MM.1S (cell line): Measurements from ENCODE around the gene DHRSX.

ENCODE experiments used
- DNase-seq: peaks from one replicate; pipeline ENCODE4 v3.0.0-alpha.2; 2015
- H2AFZ ChIP-seq: fragments of 300-600 bp; sonication (generic); 2 replicates; pipeline ENCODE4 v1.6.0; 2016; ENCODE audit warnings: antibody characterized with exemption, low read length
- H3F3A ChIP-seq: fragments of 300-600 bp; sonication (generic); 2 replicates; pipeline ENCODE4 v1.6.1; 2016; ENCODE audit warnings: mild to moderate bottlenecking, antibody characterized with exemption, low read length, moderate library complexity, mixed read lengths; ENCODE audit not compliant: insufficient read depth
- H3K27ac ChIP-seq: fragments of 300-600 bp; sonication (generic); 2 replicates; pipeline ENCODE4 v1.5.1; 2016; ENCODE audit warnings: mild to moderate bottlenecking, low read length
- H3K27me3 ChIP-seq: fragments of 300-600 bp; sonication (generic); replicated peaks from 2 replicates; pipeline ENCODE4 v1.6.0; 2016; ENCODE audit warnings: low read length; ENCODE audit not compliant: insufficient read depth
- H3K36me3 ChIP-seq: fragments of 300-600 bp; sonication (generic); replicated peaks from 2 replicates; pipeline ENCODE4 v1.6.1; 2016; ENCODE audit warnings: mild to moderate bottlenecking, low read length, mixed read lengths; ENCODE audit not compliant: insufficient read depth
- H3K4me1 ChIP-seq: fragments of 300-600 bp; sonication (generic); 2 replicates; pipeline ENCODE4 v1.6.1; 2016; ENCODE audit warnings: low read length, mixed read lengths
- H3K4me2 ChIP-seq: fragments of 300-600 bp; sonication (generic); 2 replicates; pipeline ENCODE4 v1.6.0; 2016; ENCODE audit warnings: low read depth, low read length
- H3K4me3 ChIP-seq: fragments of 300-600 bp; sonication (generic); 2 replicates; pipeline ENCODE4 v1.5.1; 2016; ENCODE audit warnings: low read length, mixed read lengths
- H3K79me2 ChIP-seq: fragments of 300-600 bp; sonication (generic); 2 replicates; pipeline ENCODE4 v1.6.1; 2016; ENCODE audit warnings: mixed run types, low read length, mixed read lengths
- H3K9ac ChIP-seq: fragments of 300-600 bp; sonication (generic); 2 replicates; pipeline ENCODE4 v1.6.1; 2016; ENCODE audit warnings: low read length, mixed read lengths
- H3K9me2 ChIP-seq: fragments of 300-600 bp; sonication (generic); replicated peaks from 2 replicates; pipeline ENCODE4 v1.6.1; 2016; ENCODE audit warnings: mild to moderate bottlenecking, low read length, mixed read lengths; ENCODE audit not compliant: insufficient read depth
- H3K9me3 ChIP-seq: fragments of 300-600 bp; sonication (generic); replicated peaks from 2 replicates; pipeline ENCODE4 v1.6.1; 2016; ENCODE audit warnings: mild to moderate bottlenecking, low read length, mixed read lengths; ENCODE audit not compliant: insufficient read depth
- H4K20me1 ChIP-seq: fragments of 300-600 bp; sonication (generic); 2 replicates; pipeline ENCODE4 v1.6.1; 2016; ENCODE audit warnings: mild to moderate bottlenecking, low read length, moderate library complexity, mixed read lengths; ENCODE audit not compliant: insufficient read depth
- CTCF ChIP-seq: fragments of 300-600 bp; sonication (generic); IDR thresholded peaks from 2 replicates; pipeline ENCODE4 v1.5.1; 2016; ENCODE audit warnings: antibody characterized with exemption, low read length, mixed read lengths
- EZH2 ChIP-seq: fragments of 300-600 bp; sonication (generic); optimal IDR thresholded peaks from 2 replicates; pipeline ENCODE3; 2017; ENCODE audit warnings: low read depth, mild to moderate bottlenecking, antibody characterized with exemption, low read length, mixed read lengths
- EZH2phosphoT487 ChIP-seq: fragments of 300-600 bp; sonication (generic); IDR thresholded peaks from 2 replicates; pipeline ENCODE4 v1.6.1; 2018; ENCODE audit warnings: antibody characterized with exemption, low read length

DHRSX gene

DNA sequence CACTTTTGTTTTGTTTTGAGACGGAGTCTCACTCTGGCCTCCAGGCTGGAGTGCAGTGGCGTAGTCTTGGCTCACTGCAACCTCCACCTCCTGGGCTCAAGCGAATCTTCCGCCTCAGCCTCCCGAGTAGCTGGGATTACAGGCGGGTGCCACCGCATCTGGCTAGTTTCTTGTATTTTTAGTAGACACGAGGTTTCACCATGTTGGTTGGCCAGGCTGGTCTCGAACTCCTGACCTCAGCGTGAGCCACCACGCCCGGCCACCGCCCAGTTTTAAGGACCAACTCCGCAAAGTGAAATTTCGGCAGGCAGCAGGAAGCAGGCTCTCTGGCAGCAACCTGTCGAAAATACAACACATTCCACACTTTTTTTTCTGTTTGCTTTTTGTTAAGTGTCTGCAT lies 13.4 kb downstream of the DHRSX start:
- no peaks in the 10 kb centered on the region for H4K20me1 ChIP-seq

GRCh38 chrX:2486476-2487133 lies 14.2 kb downstream of the DHRSX start:
- no peak for TF ChIP-seq CTCF
- TF ChIP-seq EZH2, result no peak
- TF ChIP-seq EZH2phosphoT487, result no peak
- H3K27me3 ChIP-seq, result no peaks in the 10 kb centered on the region
- DNase-seq, result no peak
- no peak overlapping the region for H3K4me2 ChIP-seq
- no peak overlapping the region for H3K9ac ChIP-seq
- no peak overlapping the region for H2AFZ ChIP-seq
- no peaks in the 10 kb centered on the region for H3F3A ChIP-seq
- H3K4me1 ChIP-seq, result no peaks in the 10 kb centered on the region
- H3K36me3 ChIP-seq, result no peaks in the 10 kb centered on the region; the same call in 1 of the 2 replicates
- no peaks in the 10 kb centered on the region for H3K9me3 ChIP-seq
- H3K4me3 ChIP-seq, result no peak overlapping the region
- no peaks in the 10 kb centered on the region for H3K9me2 ChIP-seq
- H3K79me2 ChIP-seq, result no peaks in the 10 kb centered on the region
- no peak overlapping the region for H3K27ac ChIP-seq
- H4K20me1 ChIP-seq, result no peaks in the 10 kb centered on the region

More for the DNA sequence above, 13.4 kb downstream of the DHRSX start:
- H3K27ac ChIP-seq, result no peak overlapping the region
- H3K9me2 ChIP-seq, result no peaks in the 10 kb centered on the region
- no peak overlapping the region for H3K4me3 ChIP-seq
- H3K4me1 ChIP-seq, result no peaks in the 10 kb centered on the region
- no peaks in the 10 kb centered on the region for H3K79me2 ChIP-seq
- H3F3A ChIP-seq, result no peaks in the 10 kb centered on the region
- H3K27me3 ChIP-seq, result no peaks in the 10 kb centered on the region
- no peaks in the 10 kb centered on the region for H3K9me3 ChIP-seq
- no peaks in the 10 kb centered on the region; the same call in 1 of the 2 replicates for H3K36me3 ChIP-seq
- no peak overlapping the region for H2AFZ ChIP-seq
- no peak overlapping the region for H3K9ac ChIP-seq
- no peak overlapping the region for H3K4me2 ChIP-seq
- DNase-seq, result no peak
- no peak for TF ChIP-seq EZH2
- TF ChIP-seq EZH2phosphoT487, result no peak
- TF ChIP-seq CTCF, result no peak

- Histone ChIP-seq H4K20me1 (no peaks in the 10 kb centered on the region), H3K4me2 (no peak overlapping the region)
Measured at GRCh38 chrX:2485789-2486345, 14.9 kb downstream of the DHRSX start.

More at GRCh38 chrX:2485789-2486345, 14.9 kb downstream of the DHRSX start:
- H3K27ac ChIP-seq, result no peak overlapping the region
- no peaks in the 10 kb centered on the region for H3K4me1 ChIP-seq
- H2AFZ ChIP-seq, result no peak overlapping the region
- no peaks in the 10 kb centered on the region for H3K9me3 ChIP-seq
- H3K27me3 ChIP-seq, result no peaks in the 10 kb centered on the region
- H3K4me3 ChIP-seq, result no peak overlapping the region
- no peaks in the 10 kb centered on the region for H3K9me2 ChIP-seq
- no peaks in the 10 kb centered on the region; the same call in 1 of the 2 replicates for H3K36me3 ChIP-seq
- H3F3A ChIP-seq, result no peaks in the 10 kb centered on the region
- DNase-seq, result no peak
- no peak for TF ChIP-seq EZH2
- TF ChIP-seq EZH2phosphoT487, result no peak
- TF ChIP-seq CTCF, result no peak
- no peak overlapping the region for H3K9ac ChIP-seq
- no peaks in the 10 kb centered on the region for H3K79me2 ChIP-seq
